Thyroid gland (tissue), 4 donors: ENCODE measurements around the gene ADAMTS16.

Source experiments
- POLR2A ChIP-seq, 2 donors: fragments of 450-650 bp; IDR thresholded peaks; one replicate each; pipeline ENCODE4 v1.6.1; 2017; ENCODE audit warnings: antibody characterized with exemption in 2 of 2, mild to moderate bottlenecking in 2 of 2, moderate library complexity in 1 of 2
- TF ChIP-seq, protein P1 (sequence below), 6 experiments: fragments of 200-600 bp in 3 of 6; fragments of 450-650 bp in 3 of 6; sonication (generic) in 3 of 6; IDR thresholded peaks; one replicate each; pipeline ENCODE4 v1.5.1; 2016 to 2019; ENCODE audit warnings: antibody characterized with exemption in 6 of 6, mild to moderate bottlenecking in 2 of 6, inconsistent platforms in 1 of 6, moderate library complexity in 1 of 6

DNA sequence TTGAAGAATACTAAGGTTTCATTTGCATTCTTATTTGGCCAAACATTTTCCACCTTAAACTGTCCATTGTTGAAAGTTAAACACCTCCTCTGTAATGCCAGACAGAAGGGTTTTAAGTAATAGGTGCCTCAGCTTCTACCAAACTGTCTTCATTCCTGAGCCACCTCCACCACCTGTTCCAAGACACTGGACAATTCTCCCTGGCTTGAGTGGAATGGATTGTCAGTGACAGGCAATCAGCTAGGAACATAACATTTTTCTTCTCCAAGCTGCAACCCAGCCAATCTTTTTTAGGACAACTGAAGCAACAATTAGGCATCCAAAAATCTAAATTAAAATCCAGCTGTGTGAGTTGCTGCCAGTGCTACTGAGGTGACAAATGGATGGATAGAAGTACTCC is 208.4 kb downstream of the ADAMTS16 start:
- no peak for TF ChIP-seq POLR2A (IDR thresholded peaks at IDR 0.05)
- TF ChIP-seq, protein P1, sequence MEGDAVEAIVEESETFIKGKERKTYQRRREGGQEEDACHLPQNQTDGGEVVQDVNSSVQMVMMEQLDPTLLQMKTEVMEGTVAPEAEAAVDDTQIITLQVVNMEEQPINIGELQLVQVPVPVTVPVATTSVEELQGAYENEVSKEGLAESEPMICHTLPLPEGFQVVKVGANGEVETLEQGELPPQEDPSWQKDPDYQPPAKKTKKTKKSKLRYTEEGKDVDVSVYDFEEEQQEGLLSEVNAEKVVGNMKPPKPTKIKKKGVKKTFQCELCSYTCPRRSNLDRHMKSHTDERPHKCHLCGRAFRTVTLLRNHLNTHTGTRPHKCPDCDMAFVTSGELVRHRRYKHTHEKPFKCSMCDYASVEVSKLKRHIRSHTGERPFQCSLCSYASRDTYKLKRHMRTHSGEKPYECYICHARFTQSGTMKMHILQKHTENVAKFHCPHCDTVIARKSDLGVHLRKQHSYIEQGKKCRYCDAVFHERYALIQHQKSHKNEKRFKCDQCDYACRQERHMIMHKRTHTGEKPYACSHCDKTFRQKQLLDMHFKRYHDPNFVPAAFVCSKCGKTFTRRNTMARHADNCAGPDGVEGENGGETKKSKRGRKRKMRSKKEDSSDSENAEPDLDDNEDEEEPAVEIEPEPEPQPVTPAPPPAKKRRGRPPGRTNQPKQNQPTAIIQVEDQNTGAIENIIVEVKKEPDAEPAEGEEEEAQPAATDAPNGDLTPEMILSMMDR (IDR thresholded peaks at IDR 0.05) = no peak
